Ovary (tissue), 3 donors: ENCODE data around the gene ARAP1.

Experiments used
- CTCF ChIP-seq, 3 donors: fragments of 450-650 bp in 2 of 3; fragments of 200-600 bp in 1 of 3; IDR thresholded peaks; one replicate each; pipeline versions ENCODE4 v1.5.1 to v1.8.0; 2016 to 2022; ENCODE audit warnings: antibody characterized with exemption in 3 of 3, mild to moderate bottlenecking in 1 of 3
- POLR2A ChIP-seq: fragments of 450-650 bp; IDR thresholded peaks from one replicate; pipeline ENCODE4 v1.6.1; 2017; ENCODE audit warnings: antibody characterized with exemption, mild to moderate bottlenecking, moderate library complexity
- donor health status: DM: no; HTN: no; CAD: no.

DNA sequence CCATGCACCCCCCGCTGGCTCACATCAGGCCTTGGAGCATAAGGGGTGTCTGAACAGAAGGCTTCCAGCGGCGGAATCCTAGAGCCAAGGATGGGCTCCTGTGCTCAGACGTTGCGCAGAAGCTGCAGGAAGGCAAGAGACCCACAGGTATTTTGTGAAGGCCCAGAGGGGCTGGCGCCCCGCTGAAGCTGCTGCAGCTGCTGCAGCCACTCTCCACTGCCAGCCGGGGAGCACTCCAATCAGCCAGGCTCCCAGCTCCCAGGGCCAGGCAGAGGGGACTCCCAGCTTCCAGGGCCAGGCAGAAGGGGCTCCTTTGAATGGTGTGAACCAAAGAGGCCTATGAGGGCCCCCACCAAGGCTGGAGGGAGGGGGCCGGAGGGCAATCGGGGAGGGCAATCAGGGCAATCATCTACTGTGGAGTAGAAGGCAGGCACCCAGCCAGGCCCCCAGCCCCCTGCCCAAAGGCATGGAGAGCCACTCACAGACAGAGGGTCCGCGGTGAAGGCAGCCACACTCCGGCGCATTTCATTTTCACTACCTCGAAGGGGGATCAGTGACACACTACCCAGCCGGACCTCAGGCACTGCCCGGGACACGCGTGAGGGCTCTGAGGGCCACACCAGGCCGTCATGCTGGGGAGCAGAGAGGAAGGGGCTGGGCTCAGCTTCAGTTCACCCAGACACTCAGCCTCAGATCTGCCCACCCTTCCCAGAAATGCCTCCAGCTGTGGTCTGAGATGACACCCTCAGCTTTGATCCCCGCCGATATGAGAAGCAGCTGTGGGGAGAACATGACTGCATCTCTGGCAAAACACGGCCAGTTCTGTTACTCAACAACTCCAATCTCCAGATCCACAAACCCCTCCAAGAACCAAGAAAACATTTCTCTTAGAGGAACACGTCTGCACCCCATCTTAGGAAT is 66.4 kb downstream of the ARAP1 start:
- TF ChIP-seq CTCF (IDR thresholded peaks at IDR 0.05) (no peak), POLR2A (no peak)
